Cardiac muscle cell (in vitro differentiated cells and primary cell): ENCODE measurements around the gene EFCAB6. TPM values are rescaled to one million over a fixed set of nuclear protein-coding genes. Genes with fewer than 3 reads are reported as not detected.

ENCODE experiments used
- DNase-seq, 2 donors: peaks; one replicate each; pipeline versions ENCODE4 v3.0.0 to v3.0.0-alpha.2; 2010 to 2017; ENCODE audit warnings: low read depth in 1 of 2, low spot score in 1 of 2
- H3K27ac ChIP-seq: fragments of 200-600 bp; sonication (generic); 2 replicates; pipeline ENCODE4 v1.5.1; 2016
- H3K27me3 ChIP-seq: fragments of 200-600 bp; sonication (generic); 2 replicates; pipeline ENCODE4 v1.6.0; 2016; ENCODE audit warnings: control low read depth
- H3K36me3 ChIP-seq: fragments of 200-600 bp; sonication (generic); 2 replicates; pipeline ENCODE4 v1.5.1; 2016; ENCODE audit warnings: control low read depth
- H3K4me1 ChIP-seq: fragments of 200-600 bp; sonication (generic); 2 replicates; pipeline ENCODE4 v1.8.1; 2017; ENCODE audit warnings: low read depth, mild to moderate bottlenecking, mixed run types
- H3K4me3 ChIP-seq: fragments of 200-600 bp; sonication (generic); 2 replicates; pipeline ENCODE4 v1.5.1; 2016; ENCODE audit warnings: mild to moderate bottlenecking
- H3K9me3 ChIP-seq: fragments of 200-600 bp; sonication (generic); 2 replicates; pipeline ENCODE4 v1.5.1; 2017; ENCODE audit warnings: low read depth, mild to moderate bottlenecking, control low read depth
- polyA plus RNA-seq: library from polyadenylated mRNA; unstranded; fragments of >200 nt; fragmentation: Nextera tagmentation; extraction: Ambion mirVana; gene quantifications from 2 replicates; pipeline ENCODE4 v1.2.1, GENCODE V29; 2016
- total RNA-seq: library from RNA; depleted of rRNA; stranded (reverse); fragments of >200 nt; gene quantifications from 2 replicates; pipeline ENCODE4 v1.2.3, GENCODE V29; 2016
- TF ChIP-seq, protein P1 (sequence below): IDR thresholded peaks from 2 replicates; pipeline ENCODE4 v1.5.1; 2012; ENCODE audit warnings: low read depth, mild to moderate bottlenecking, low read length

Gene EFCAB6
- total and polyA plus RNA-seq, 2 experiments from 2014 or later: 1.5 to 3.8 TPM

DNA sequence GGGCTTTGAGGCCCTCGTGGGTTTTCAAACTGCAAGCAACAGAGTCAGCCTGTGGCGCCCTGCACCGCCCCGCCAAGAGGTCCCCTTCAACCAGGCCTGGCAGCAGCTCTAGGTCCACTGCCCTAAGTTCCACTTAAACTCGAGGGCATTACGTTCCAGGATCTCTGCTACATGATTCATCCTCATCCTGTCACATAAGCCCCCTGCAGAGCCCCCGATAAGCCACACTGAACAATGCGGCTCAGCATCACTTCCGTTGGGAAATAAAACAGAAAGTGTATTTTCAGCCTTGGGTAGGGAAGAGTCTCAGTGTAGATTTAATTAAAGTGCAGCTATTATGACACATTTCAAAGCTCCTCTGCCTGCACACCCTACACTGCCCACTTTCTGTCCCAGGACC lies 25.6 kb upstream of the EFCAB6 start:
- Histone ChIP-seq H3K27ac (no peak overlapping the region), H3K27me3 (no peaks in the 10 kb centered on the region), H3K4me1 (peaks cover 9% of the 10 kb centered on the region), H3K4me3 (no peak overlapping the region), H3K9me3 (no peaks in the 10 kb centered on the region), H3K36me3 (no peaks in the 10 kb centered on the region)
- TF ChIP-seq, protein P1, sequence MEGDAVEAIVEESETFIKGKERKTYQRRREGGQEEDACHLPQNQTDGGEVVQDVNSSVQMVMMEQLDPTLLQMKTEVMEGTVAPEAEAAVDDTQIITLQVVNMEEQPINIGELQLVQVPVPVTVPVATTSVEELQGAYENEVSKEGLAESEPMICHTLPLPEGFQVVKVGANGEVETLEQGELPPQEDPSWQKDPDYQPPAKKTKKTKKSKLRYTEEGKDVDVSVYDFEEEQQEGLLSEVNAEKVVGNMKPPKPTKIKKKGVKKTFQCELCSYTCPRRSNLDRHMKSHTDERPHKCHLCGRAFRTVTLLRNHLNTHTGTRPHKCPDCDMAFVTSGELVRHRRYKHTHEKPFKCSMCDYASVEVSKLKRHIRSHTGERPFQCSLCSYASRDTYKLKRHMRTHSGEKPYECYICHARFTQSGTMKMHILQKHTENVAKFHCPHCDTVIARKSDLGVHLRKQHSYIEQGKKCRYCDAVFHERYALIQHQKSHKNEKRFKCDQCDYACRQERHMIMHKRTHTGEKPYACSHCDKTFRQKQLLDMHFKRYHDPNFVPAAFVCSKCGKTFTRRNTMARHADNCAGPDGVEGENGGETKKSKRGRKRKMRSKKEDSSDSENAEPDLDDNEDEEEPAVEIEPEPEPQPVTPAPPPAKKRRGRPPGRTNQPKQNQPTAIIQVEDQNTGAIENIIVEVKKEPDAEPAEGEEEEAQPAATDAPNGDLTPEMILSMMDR: no peak
- DNase-seq: peak in 1 of 2 donors; percentile 16

DNA sequence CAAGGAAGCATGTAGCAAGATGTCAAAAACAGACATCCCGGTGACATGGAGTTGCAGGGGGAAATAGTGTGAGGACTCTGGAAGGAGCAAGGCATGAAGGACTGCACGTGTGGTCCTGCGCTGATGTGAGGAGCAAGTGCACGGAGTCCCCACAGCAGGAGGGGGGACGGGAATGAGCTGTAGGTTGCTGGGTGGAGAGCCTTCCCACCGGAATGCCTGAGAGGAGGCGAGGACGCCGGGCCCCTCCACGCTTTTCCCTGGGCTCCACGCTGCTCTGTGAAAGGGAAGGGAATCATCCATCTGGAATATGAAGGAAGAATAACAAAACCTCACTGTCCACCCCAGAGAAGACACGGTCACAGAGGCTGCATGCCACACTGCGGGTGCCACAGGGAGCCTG lies 23.6 kb upstream of the EFCAB6 start:
- Histone ChIP-seq H3K9me3 (no peaks in the 10 kb centered on the region), H3K27ac (no peak overlapping the region), H3K27me3 (no peaks in the 10 kb centered on the region), H3K4me3 (no peak overlapping the region), H3K36me3 (no peaks in the 10 kb centered on the region), H3K4me1 (peaks cover 9% of the 10 kb centered on the region)
- TF ChIP-seq, protein P1: no peak
- DNase-seq: no peak

DNA sequence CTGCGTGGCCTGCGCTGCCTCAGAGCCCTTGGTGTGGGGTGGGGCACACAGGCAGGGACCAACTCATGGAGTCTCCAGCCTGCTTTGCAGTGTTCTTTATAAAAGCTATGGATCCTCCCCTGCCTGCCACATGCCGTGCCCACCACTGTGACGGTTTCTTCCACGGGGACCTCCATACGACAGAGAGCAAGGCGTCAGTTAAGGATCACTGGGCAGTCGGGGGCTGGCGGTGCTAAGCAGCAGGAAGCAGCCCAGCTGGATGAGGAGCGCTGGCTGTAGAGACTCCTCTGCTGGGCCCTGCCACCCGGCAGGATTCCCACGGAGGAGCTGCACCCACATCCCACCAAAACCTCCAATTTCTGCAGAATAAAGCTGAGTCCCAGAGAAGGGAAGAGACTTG lies 23.1 kb upstream of the EFCAB6 start:
- no peaks in the 10 kb centered on the region for H3K27me3 ChIP-seq
- TF ChIP-seq, protein P1: no peak

DNA sequence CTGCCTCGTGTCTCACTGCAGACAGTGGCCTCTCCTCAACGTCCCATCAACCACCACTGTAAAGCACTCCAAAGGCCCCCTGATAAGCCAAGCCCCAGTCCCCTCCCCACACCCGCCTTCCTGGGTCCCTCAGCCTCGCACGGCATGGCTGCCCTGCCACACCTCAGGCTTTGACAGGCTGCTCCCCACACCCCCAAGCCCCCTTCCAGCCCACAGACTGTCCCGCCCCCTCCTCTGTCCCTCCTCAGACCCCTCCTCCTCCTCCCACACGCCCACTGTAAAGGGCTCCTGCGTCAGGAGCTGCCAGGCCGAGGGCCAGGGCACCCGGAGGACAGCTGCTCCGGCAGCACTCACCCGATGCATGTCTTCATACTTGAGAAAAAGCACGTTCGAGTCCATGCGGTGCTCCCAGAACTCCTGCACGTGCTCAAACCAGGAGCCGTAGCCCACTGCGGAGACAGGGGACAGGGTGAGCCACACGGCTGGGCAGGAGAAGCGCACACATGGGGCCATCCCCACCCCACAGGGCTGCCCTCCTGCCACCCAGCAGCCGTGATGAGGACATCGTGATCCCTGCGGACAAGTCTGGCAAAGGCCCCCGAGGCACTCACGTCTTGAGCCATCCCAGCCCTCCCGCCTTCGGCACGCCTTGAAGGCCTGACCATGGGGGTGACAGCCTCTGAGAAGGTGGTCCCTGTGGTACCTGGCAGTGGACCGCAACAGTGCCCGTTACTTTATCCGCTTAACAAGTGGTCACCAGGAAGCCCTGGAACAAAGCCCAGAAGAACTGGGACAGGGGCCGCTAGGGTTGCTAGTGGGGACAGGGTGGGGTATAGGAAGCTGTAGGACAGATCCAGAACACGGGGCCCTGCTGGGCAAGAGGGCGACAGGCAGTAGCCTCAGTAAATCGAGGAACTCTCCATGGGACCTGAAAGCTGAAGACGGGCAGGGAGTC lies 21.5 kb upstream of the EFCAB6 start:
- Histone ChIP-seq H3K36me3 (no peaks in the 10 kb centered on the region), H3K27ac (no peak overlapping the region), H3K4me1 (peaks cover 9% of the 10 kb centered on the region), H3K9me3 (no peaks in the 10 kb centered on the region), H3K4me3 (no peak overlapping the region), H3K27me3 (no peaks in the 10 kb centered on the region)
- DNase-seq: peak in 1 of 2 donors; percentile 22
- TF ChIP-seq, protein P1: no peak

More for the DNA sequence above, 23.1 kb upstream of the EFCAB6 start:
- Histone ChIP-seq H3K9me3 (no peaks in the 10 kb centered on the region), H3K4me3 (no peak overlapping the region), H3K36me3 (no peaks in the 10 kb centered on the region), H3K4me1 (peaks cover 9% of the 10 kb centered on the region), H3K27ac (no peak overlapping the region)
- DNase-seq: no peak

DNA sequence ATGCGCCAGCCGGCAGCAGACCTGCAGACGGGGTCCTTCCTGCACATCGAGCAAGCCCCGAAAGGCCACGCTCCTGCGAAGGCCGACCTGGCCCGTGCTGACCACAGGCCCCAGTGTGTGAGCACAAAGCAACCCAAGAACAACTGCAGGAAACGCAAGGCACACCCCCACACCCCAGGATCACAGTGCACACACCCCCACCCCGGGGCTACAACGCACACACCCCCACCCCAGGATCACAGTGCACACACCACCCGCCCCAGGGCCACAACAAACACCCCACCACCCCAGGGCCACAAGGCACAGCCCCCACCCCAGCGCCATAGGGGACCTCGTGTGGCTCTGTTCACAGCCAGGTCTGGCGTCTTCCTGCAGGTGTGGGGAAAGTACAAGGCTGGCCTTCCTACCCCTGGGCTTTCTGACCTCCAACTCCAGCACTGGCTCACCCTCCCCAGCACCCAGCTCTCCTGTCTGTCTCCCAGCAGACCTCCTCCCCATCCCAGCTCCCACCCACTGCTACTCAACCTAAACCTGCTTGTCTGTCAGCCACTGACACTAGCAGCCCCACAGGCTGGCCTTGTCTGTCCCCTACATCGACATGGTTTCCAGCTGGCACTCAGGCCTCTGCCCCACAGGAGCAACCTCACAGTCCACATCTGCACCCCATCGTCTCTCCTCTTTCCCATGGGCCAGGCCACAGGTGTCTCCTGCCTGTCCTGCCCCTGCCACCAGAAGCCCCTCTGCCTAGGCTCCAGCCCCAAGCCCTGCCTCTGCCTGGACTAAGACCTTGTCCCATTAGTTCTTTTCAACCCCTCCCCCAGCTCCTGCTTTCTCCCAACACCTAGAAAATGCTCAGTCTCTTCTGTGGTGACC lies 20.5 kb upstream of the EFCAB6 start:
- H3K36me3 ChIP-seq: no peaks in the 10 kb centered on the region
- TF ChIP-seq, protein P1: no peak
- no peak for DNase-seq
- H3K27ac ChIP-seq: no peak overlapping the region
- no peaks in the 10 kb centered on the region for H3K9me3 ChIP-seq
- H3K4me3 ChIP-seq: no peak overlapping the region
- no peaks in the 10 kb centered on the region for H3K27me3 ChIP-seq
- H3K4me1 ChIP-seq: peaks cover 9% of the 10 kb centered on the region
